ENCODE results near the gene STX3.

The STX3 gene

GRCh38 chr11:59754859-59755700 lies at the start of gene STX3:
TSS of gene STX3 (plus strand) at chr11:59755376. CDS start at chr11:59755606, 230 bp downstream.
- peak; percentile 16 to 51 (median 41) for DNase-seq (ENCODE audit: low read depth in 3 of 3, low spot score in 1 of 3)

- no peak for DNase-seq (ENCODE audit: low read depth in 3 of 3, low spot score in 1 of 3)
Observed at GRCh38 chr11:59706518-59707285, 48.5 kb upstream of the STX3 start.

GRCh38 chr11:59707371-59707770 lies 47.8 kb upstream of the STX3 start:
- no peak for DNase-seq (ENCODE audit: low read depth in 3 of 3, low spot score in 1 of 3)

GRCh38 chr11:59708537-59708936 lies 46.6 kb upstream of the STX3 start:
- DNase-seq (ENCODE audit: low read depth in 3 of 3, low spot score in 1 of 3) = no peak

GRCh38 chr11:59710136-59710847 lies 44.9 kb upstream of the STX3 start:
- no peak for DNase-seq (ENCODE audit: low read depth in 3 of 3, low spot score in 1 of 3)

GRCh38 chr11:59713745-59714144 lies 41.4 kb upstream of the STX3 start, which contains the start of gene OR10V1:
TSS of gene OR10V1 (minus strand) at chr11:59713845. CDS start at chr11:59713845, 0 bp downstream.
- DNase-seq (ENCODE audit: low read depth in 3 of 3, low spot score in 1 of 3) = no peak

- DNase-seq (ENCODE audit: low read depth in 3 of 3, low spot score in 1 of 3) = no peak
Observed at GRCh38 chr11:59716051-59716450, 39.1 kb upstream of the STX3 start.

- DNase-seq (ENCODE audit: low read depth in 3 of 3, low spot score in 1 of 3) = no peak
Observed at GRCh38 chr11:59719556-59719955, 35.6 kb upstream of the STX3 start.

- DNase-seq (ENCODE audit: low read depth in 3 of 3, low spot score in 1 of 3) = no peak
Observed at GRCh38 chr11:59724066-59724465, 31.1 kb upstream of the STX3 start.

GRCh38 chr11:59727426-59727825 lies 27.8 kb upstream of the STX3 start:
- no peak for DNase-seq (ENCODE audit: low read depth in 3 of 3, low spot score in 1 of 3)

GRCh38 chr11:59728154-59728553 lies 27.0 kb upstream of the STX3 start:
- no peak for DNase-seq (ENCODE audit: low read depth in 3 of 3, low spot score in 1 of 3)

- no peak for DNase-seq (ENCODE audit: low read depth in 3 of 3, low spot score in 1 of 3)
Observed at GRCh38 chr11:59728913-59729312, 26.3 kb upstream of the STX3 start.

- no peak for DNase-seq (ENCODE audit: low read depth in 3 of 3, low spot score in 1 of 3)
Observed at GRCh38 chr11:59729834-59730233, 25.3 kb upstream of the STX3 start.

- no peak for DNase-seq (ENCODE audit: low read depth in 3 of 3, low spot score in 1 of 3)
Observed at GRCh38 chr11:59730896-59731565, 24.1 kb upstream of the STX3 start.

- no peak for DNase-seq (ENCODE audit: low read depth in 3 of 3, low spot score in 1 of 3)
Observed at GRCh38 chr11:59746111-59746510, 9.1 kb upstream of the STX3 start.

GRCh38 chr11:59753650-59754493 lies 1.3 kb upstream of the STX3 start:
- peak; percentile 51 to 71 (median 65) for DNase-seq (ENCODE audit: low read depth in 3 of 3, low spot score in 1 of 3)

- DNase-seq (ENCODE audit: low read depth in 3 of 3, low spot score in 1 of 3) = peak in 1 of 3 donors; percentile 3
Observed at GRCh38 chr11:59754494-59754858, 700 bp upstream of the STX3 start.

GRCh38 chr11:59755701-59756557 lies 753 bp downstream of the STX3 start:
- peak in 1 of 3 donors; percentile 5 for DNase-seq (ENCODE audit: low read depth in 3 of 3, low spot score in 1 of 3)

- DNase-seq (ENCODE audit: low read depth in 3 of 3, low spot score in 1 of 3) = no peak
Observed at GRCh38 chr11:59756558-59756840, 1.3 kb downstream of the STX3 start.

Data from stimulated activated CD4-positive, alpha-beta T cell treated with anti-CD3 and anti-CD28 coated beads, TNF-alpha, amount 100 ng/mL, for 1 hour (primary cell).